ENCODE results near the gene RAB3D.
"Not testable (repeated sequence)": the region's sequence is repeated elsewhere in the genome, so short reads cannot be mapped to it uniquely, and the experiment has no call there.

RAB3D gene

DNA sequence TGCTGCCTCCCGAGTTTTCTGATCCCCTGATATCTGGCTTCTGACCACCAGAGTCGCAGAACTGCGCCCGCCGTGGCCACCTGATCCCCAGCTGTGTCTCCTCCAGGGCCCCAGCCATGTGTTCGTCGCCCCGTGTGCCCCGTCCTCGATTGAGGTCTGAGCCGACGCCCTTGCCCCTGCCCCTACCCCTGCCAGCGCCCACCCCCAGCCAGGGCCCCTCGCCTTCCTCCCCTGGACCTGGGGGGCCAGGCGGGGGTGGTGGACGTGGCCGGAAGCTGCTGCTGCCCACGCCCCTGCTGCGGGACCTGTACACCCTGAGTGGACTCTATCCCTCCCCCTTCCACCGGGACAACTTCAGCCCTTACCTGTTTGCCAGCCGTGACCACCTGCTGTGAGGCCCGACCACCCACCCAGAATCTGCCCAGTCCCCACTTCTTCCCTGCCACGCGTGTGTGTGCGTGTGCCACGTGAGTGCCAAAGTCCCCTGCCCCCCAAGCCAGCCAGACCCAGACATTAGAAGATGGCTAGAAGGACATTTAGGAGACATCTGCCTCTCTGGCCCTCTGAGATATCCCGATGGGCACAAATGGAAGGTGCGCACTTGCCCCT is 24.9 kb upstream of the RAB3D start:
- TF ChIP-seq POLR2A (IDR thresholded peaks at IDR 0.05; ENCODE audit: low read depth, low read length) (no peak), TAF1 (IDR thresholded peaks at IDR 0.05; ENCODE audit: borderline replicate concordance, low read depth, low read length) (no peak), POLR2AphosphoS5 (IDR thresholded peaks at IDR 0.05; ENCODE audit: low read depth, low read length) (no peak)
- no peak for FAIRE-seq
- no peak for DNase-seq (ENCODE audit: insufficient read length)

DNA sequence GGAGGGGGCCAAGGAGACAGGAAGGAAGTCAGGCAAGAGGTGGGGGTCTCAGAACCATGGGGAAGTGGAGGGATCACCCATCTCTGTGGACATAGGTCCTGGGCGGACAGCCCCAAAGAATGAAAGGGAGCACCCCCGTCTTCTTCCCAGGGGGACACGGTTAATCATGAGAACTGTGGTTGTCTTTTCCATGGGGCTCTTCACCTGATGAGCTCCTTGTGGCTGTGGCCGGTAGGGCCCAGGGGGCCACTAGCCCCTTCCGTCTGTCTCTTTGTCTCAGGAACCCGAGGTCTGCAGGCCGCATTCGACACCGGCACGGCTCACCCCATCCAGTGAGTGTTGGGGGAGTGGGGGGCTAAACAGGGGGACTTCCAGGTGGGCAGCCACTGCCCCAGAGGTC is 24.4 kb upstream of the RAB3D start:
- FAIRE-seq (no peak), DNase-seq (ENCODE audit: insufficient read length) (no peak)
- TF ChIP-seq TAF1 (IDR thresholded peaks at IDR 0.05; ENCODE audit: borderline replicate concordance, low read depth, low read length), result no peak
- TF ChIP-seq POLR2AphosphoS5 (IDR thresholded peaks at IDR 0.05; ENCODE audit: low read depth, low read length), result no peak
- no peak for TF ChIP-seq POLR2A (IDR thresholded peaks at IDR 0.05; ENCODE audit: low read depth, low read length)

DNA sequence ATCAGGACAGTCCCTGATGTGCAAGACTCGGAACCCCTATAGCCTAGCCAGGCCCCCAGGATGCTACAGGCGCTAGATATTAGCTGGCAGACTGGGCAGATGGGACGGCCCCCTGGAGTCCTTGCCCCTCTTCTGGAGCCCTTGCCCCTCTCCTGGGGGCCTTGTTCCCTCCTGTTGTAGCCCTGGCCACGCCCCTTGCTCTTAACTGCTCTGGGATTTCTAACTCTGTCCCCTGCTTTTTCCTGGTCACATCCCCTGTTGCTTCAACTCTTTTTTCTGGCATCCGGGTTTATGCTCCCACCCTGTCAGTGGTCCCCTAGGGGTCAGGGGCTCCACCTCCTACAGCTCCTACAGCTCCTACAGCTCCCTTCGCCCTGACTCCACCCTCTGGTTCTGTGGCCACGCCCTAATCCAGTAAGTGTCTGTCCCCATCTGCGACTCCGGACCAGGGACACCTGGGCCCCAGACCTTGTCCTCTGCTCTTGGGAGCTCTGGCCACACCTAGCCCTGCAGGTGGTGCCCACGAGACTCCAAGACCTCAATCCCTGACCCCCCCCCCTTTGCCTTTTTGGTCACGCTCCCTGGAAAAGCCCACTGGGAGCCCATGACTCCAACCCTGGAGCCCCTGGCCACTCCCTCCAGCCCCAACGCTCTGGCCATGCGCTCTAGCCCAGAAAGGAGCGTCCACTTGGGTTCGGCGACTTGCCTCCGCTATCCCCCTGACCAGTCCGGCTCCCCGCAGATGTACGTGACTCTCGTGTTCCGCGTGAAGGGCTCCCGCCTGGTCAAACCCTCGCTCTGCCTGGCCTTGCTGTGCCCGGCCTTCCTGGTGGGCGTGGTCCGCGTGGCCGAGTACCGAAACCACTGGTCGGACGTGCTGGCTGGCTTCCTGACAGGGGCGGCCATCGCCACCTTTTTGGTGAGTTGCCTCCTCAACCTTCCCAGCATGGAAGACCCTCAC is 22.6 kb upstream of the RAB3D start:
- TF ChIP-seq POLR2AphosphoS5 (IDR thresholded peaks at IDR 0.05; ENCODE audit: low read depth, low read length) (no peak), TAF1 (IDR thresholded peaks at IDR 0.05; ENCODE audit: borderline replicate concordance, low read depth, low read length) (no peak), POLR2A (IDR thresholded peaks at IDR 0.05; ENCODE audit: low read depth, low read length) (no peak)
- DNase-seq (ENCODE audit: insufficient read length), result no peak
- FAIRE-seq, result no peak

GRCh38 chr19:11361037-11361770 is 21.7 kb upstream of the RAB3D start:
- no peak for FAIRE-seq
- no peak for DNase-seq (ENCODE audit: insufficient read length)
- TF ChIP-seq POLR2AphosphoS5 (IDR thresholded peaks at IDR 0.05; ENCODE audit: low read depth, low read length) (no peak), TAF1 (IDR thresholded peaks at IDR 0.05; ENCODE audit: borderline replicate concordance, low read depth, low read length) (no peak), POLR2A (IDR thresholded peaks at IDR 0.05; ENCODE audit: low read depth, low read length) (no peak)

DNA sequence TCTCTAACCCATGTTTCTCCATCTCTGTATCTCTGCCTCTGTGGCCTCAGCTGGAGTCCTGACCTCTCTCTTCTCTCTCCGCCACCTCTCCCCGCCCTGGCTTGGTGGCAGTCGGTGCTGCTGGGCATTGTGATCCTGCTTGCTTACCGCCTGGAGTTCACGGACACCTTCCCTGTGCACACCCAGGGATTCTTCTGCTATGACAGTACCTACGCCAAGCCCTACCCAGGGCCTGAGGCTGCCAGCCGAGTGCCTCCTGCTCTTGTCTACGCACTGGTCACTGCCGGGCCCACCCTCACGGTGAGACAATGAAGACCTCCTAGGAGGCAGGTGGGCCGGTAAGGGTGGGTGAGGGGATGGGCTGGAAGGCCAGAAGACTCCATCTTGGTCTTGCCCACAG is 20.0 kb upstream of the RAB3D start:
- no peak for DNase-seq (ENCODE audit: insufficient read length)
- no peak for TF ChIP-seq TAF1 (IDR thresholded peaks at IDR 0.05; ENCODE audit: borderline replicate concordance, low read depth, low read length)
- no peak for TF ChIP-seq POLR2AphosphoS5 (IDR thresholded peaks at IDR 0.05; ENCODE audit: low read depth, low read length)
- TF ChIP-seq POLR2A (IDR thresholded peaks at IDR 0.05; ENCODE audit: low read depth, low read length), result no peak
- no peak for FAIRE-seq

- no peak for FAIRE-seq
- TF ChIP-seq TAF1 (IDR thresholded peaks at IDR 0.05; ENCODE audit: borderline replicate concordance, low read depth, low read length), result no peak
- no peak for TF ChIP-seq POLR2AphosphoS5 (IDR thresholded peaks at IDR 0.05; ENCODE audit: low read depth, low read length)
- TF ChIP-seq POLR2A (IDR thresholded peaks at IDR 0.05; ENCODE audit: low read depth, low read length), result no peak
- DNase-seq (ENCODE audit: insufficient read length), result no peak
Measured at GRCh38 chr19:11356676-11357550, 17.5 kb upstream of the RAB3D start.

GRCh38 chr19:11356074-11356397 is 16.6 kb upstream of the RAB3D start:
- DNase-seq (ENCODE audit: insufficient read length) (no peak), FAIRE-seq (peak; percentile 73)
- TF ChIP-seq TAF1 (IDR thresholded peaks at IDR 0.05; ENCODE audit: borderline replicate concordance, low read depth, low read length), result no peak

DNA sequence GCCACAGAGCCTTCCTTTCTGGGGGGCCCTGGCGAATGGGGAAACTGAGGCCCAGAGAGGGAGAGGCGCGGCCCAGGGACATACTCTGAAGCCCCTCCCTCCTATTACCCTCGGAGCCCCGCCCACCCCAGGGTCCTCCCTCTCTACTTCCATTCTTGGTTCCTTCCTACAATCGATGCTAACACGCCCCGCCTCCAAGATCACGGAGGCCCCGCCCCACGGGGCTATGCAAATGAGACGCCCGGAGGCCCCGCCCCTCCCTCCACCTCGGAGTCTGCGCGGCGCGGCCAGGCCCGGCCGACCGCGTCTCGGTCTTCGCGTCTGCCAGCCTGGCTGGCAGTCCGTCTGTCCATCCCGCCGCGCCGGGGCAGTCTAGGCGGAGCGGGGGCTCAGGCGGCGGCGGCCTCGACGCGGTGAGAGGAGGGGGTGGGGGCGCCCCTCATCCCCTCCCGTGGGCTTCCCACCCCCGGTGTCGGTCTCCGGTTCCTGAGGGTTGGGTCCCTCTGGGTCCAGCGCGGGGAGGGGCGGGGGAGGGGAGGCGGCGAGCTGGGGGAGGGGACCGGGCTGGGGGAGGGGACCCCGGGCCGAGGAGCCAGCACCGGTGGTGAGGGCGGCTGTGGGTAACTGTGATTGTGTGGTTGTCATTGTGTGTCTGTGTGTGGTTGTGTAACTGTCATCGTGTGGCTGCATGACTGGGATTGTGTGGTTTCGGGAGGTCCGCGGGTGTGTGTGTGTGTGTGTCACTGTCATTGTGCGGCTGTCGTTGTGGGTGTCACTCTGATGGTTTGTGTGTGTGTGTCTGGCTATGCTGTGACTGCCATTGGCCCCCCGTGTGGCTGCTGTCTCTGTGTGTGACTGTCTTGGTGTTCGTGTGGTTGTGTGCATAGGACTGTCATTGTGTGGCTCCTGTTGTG is 16.0 kb upstream of the RAB3D start, which contains the start of gene PLPPR2:
Gene PLPPR2, plus strand, starts transcription at position 273 of the 914 bp plus-strand sequence. CDS start 2,242 bp downstream, outside the sequence.
- DNase-seq (ENCODE audit: insufficient read length) (peak; percentile 89), FAIRE-seq (peak; percentile 81)
- TF ChIP-seq TAF1 (IDR thresholded peaks at IDR 0.05; ENCODE audit: borderline replicate concordance, low read depth, low read length) (no peak), POLR2AphosphoS5 (IDR thresholded peaks at IDR 0.05; ENCODE audit: low read depth, low read length) (no peak), POLR2A (IDR thresholded peaks at IDR 0.05; ENCODE audit: low read depth, low read length) (no peak)

DNA sequence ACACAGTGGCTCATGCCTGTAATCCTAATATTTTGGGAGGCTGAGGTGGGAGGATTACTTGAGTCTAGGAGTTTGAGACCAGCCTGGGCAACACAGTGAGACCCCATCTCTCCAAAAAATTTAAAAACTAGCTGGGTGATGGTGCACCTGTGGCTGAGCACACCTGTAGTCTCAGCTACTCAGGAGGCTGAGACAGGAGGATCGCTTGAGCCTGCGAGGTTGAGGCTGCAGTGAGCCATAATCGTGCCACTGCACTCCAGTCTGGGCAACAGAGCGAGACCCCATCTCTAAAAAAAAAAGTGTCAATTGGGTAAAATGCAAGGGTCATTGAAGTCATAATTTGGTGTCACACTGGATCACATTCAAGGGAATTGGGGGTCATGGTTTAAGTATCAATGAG is 14.6 kb upstream of the RAB3D start:
- FAIRE-seq; DNase-seq (ENCODE audit: insufficient read length): not testable (repeated sequence)

DNA sequence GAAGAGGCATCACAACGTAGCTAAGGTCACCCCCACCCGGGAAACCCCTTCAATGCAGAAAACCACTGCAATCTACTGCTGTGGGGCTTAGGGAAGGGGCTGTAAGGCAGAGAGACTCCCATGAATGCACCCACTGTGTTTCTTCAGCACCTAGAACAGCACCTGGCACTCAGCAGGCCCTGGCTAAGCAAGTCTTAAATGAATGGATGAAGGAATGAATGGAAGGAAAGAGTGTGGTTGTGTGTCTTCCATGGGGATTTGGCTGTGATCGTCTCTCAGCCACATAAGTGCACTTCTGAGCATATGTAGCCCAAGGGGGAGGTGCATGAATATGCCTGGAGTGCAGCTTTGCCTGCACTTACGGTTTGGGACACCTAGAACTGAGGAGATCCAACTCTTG is 9.7 kb upstream of the RAB3D start:
- TF ChIP-seq POLR2AphosphoS5 (IDR thresholded peaks at IDR 0.05; ENCODE audit: low read depth, low read length) (no peak), TAF1 (IDR thresholded peaks at IDR 0.05; ENCODE audit: borderline replicate concordance, low read depth, low read length) (no peak), POLR2A (IDR thresholded peaks at IDR 0.05; ENCODE audit: low read depth, low read length) (no peak)
- DNase-seq (ENCODE audit: insufficient read length) (no peak), FAIRE-seq (no peak)

Measured in GM12892 (cell line).